Neuronal stem cell (in vitro differentiated cells): ENCODE data around the gene PCGF3.
"Not testable (repeated sequence)": the region's sequence is repeated elsewhere in the genome, so short reads cannot be mapped to it uniquely, and the experiment has no call there.

Experiments used
- DNase-seq: peaks from one replicate; pipeline ENCODE4 v3.0.0-alpha.2; 2013; ENCODE audit warnings: low spot score
- H2AFZ ChIP-seq: one replicate; pipeline ENCODE4 v1.6.1; 2013; ENCODE audit warnings: mild to moderate bottlenecking, low read length, inconsistent platforms
- H2AK5ac ChIP-seq: 2 replicates; pipeline ENCODE4 v1.6.1; 2013; ENCODE audit warnings: low read depth, mild to moderate bottlenecking, inconsistent platforms, low read length, moderate library complexity, mixed read lengths
- H2BK120ac ChIP-seq: 2 replicates; pipeline ENCODE4 v1.6.1; 2013; ENCODE audit warnings: low read depth, mild to moderate bottlenecking, inconsistent platforms, low read length, moderate library complexity, mixed read lengths
- H2BK12ac ChIP-seq: one replicate; pipeline ENCODE4 v1.6.1; 2013; ENCODE audit warnings: low read length, inconsistent platforms
- H2BK15ac ChIP-seq: 2 replicates; pipeline ENCODE4 v1.6.1; 2013; ENCODE audit warnings: mild to moderate bottlenecking, low read length, inconsistent platforms, mixed read lengths
- H2BK5ac ChIP-seq: one replicate; pipeline ENCODE4 v1.6.1; 2013; ENCODE audit warnings: inconsistent platforms, mild to moderate bottlenecking, low read length, moderate library complexity
- H3K14ac ChIP-seq: one replicate; pipeline ENCODE4 v1.6.1; 2013; ENCODE audit warnings: low read length, inconsistent platforms
- H3K18ac ChIP-seq: 2 replicates; pipeline ENCODE4 v1.6.1; 2013; ENCODE audit warnings: low read length, inconsistent platforms
- H3K23ac ChIP-seq: 2 replicates; pipeline ENCODE4 v1.6.1; 2013; ENCODE audit warnings: low read depth, mild to moderate bottlenecking, mixed read lengths, low read length, inconsistent platforms; ENCODE audit not compliant: poor library complexity
- H3K27ac ChIP-seq: replicated peaks from 3 replicates; pipeline ENCODE4 v1.5.1; 2013; ENCODE audit warnings: low read length, inconsistent platforms
- H3K27me3 ChIP-seq, 3 experiments: 2 replicates each; pipeline ENCODE4 v1.6.1; 2013; ENCODE audit warnings: low read length in 3 of 3, mild to moderate bottlenecking in 2 of 3, inconsistent platforms in 1 of 3, low read depth in 1 of 3, mixed read lengths in 1 of 3, moderate library complexity in 1 of 3; ENCODE audit not compliant: control insufficient read depth in 3 of 3, insufficient read depth in 3 of 3
- H3K36me3 ChIP-seq, 2 donors: replicated peaks in 1 of 2; 2 replicates each; pipeline ENCODE4 v1.6.1; 2013; ENCODE audit warnings: low read length in 2 of 2; ENCODE audit not compliant: control insufficient read depth in 2 of 2, insufficient read depth in 2 of 2
- H3K4ac ChIP-seq: 2 replicates; pipeline ENCODE4 v1.6.1; 2013; ENCODE audit warnings: inconsistent platforms, mild to moderate bottlenecking, low read length, moderate library complexity
- H3K4me1 ChIP-seq, 2 donors: 1 replicate in 1 of 2; 2 replicates in 1 of 2; pipeline ENCODE4 v1.6.1; 2013; ENCODE audit warnings: low read length in 2 of 2, low read depth in 1 of 2; ENCODE audit not compliant: control insufficient read depth in 2 of 2, insufficient read depth in 1 of 2
- H3K4me2 ChIP-seq: one replicate; pipeline ENCODE4 v1.6.1; 2013; ENCODE audit warnings: mild to moderate bottlenecking, low read length, inconsistent platforms; ENCODE audit not compliant: insufficient read depth, poor library complexity, severe bottlenecking
- H3K4me3 ChIP-seq, 2 donors: 2 replicates each; pipeline ENCODE4 v1.5.1; 2013; ENCODE audit warnings: low read length in 2 of 2, mild to moderate bottlenecking in 2 of 2, inconsistent platforms in 1 of 2, moderate library complexity in 1 of 2
- H3K79me1 ChIP-seq: one replicate; pipeline ENCODE4 v1.6.1; 2013; ENCODE audit warnings: low read depth, mild to moderate bottlenecking, inconsistent platforms, low read length, moderate library complexity
- H3K9ac ChIP-seq: one replicate; pipeline ENCODE4 v1.6.1; 2013; ENCODE audit warnings: mild to moderate bottlenecking, low read depth, low read length, inconsistent platforms; ENCODE audit not compliant: poor library complexity
- H3K9me3 ChIP-seq, 2 donors: replicated peaks in 1 of 2; 2 replicates each; pipeline versions ENCODE3 to v1.6.1; 2013; ENCODE audit warnings: low read length in 2 of 2, mild to moderate bottlenecking in 2 of 2, inconsistent platforms in 1 of 2, low read depth in 1 of 2, mixed read lengths in 1 of 2, moderate library complexity in 1 of 2; ENCODE audit not compliant: control insufficient read depth in 2 of 2, insufficient read depth in 1 of 2
- H4K8ac ChIP-seq: one replicate; pipeline ENCODE4 v1.6.1; 2013; ENCODE audit warnings: low read depth, mild to moderate bottlenecking, inconsistent platforms, low read length, moderate library complexity
- H4K91ac ChIP-seq: one replicate; pipeline ENCODE4 v1.6.1; 2013; ENCODE audit warnings: low read length, low read depth, mild to moderate bottlenecking, inconsistent platforms; ENCODE audit not compliant: poor library complexity
- WGBS, 2 donors: extraction: QIAGEN DNeasy Blood & Tissue Kit; methylation state at CpG; one replicate each; pipeline ENCODE4 v1.1.7; 2013; ENCODE audit warnings: missing lambda C conversion rate in 2 of 2, mixed read lengths in 1 of 2; ENCODE audit not compliant: insufficient read length in 2 of 2, insufficient replicate concordance in 1 of 2; ENCODE audit errors: extremely low coverage in 2 of 2; 5-methylcytosine and 5-hydroxymethylcytosine counted together

PCGF3 gene

GRCh38 chr4:806979-807378, 101.3 kb downstream of the PCGF3 start:
- H4K91ac ChIP-seq, H3K18ac ChIP-seq, H2AFZ ChIP-seq, H4K8ac ChIP-seq, H2BK5ac ChIP-seq, H3K27ac ChIP-seq, H3K36me3 ChIP-seq, H3K79me1 ChIP-seq, DNase-seq, H3K9me3 ChIP-seq, H3K4me3 ChIP-seq, H3K4me1 ChIP-seq, H2BK120ac ChIP-seq, H3K4ac ChIP-seq, H2BK15ac ChIP-seq, H3K9ac ChIP-seq, H3K4me2 ChIP-seq, H2BK12ac ChIP-seq, H3K27me3 ChIP-seq, H3K14ac ChIP-seq, H2AK5ac ChIP-seq, H3K23ac ChIP-seq: not testable (repeated sequence)
- WGBS, 2 donors: no CpG with 5 or more reads among the region's 4 CpGs

- Histone ChIP-seq H3K27me3 (peaks cover 0 to 7% (median 2%) of the 10 kb centered on the region in 3 experiments), H3K27ac (no peak overlapping the region), H2BK12ac (no peak overlapping the region), H3K9ac (no peak overlapping the region), H2BK120ac (no peak overlapping the region), H2AK5ac (no peak overlapping the region), H3K4me2 (no peak overlapping the region), H2AFZ (no peak overlapping the region), H3K4ac (no peak overlapping the region), H3K9me3 (peaks cover 0 to 2% of the 10 kb centered on the region in 2 donors), H4K91ac (no peak overlapping the region), H4K8ac (no peak overlapping the region), H3K18ac (no peak overlapping the region), H2BK15ac (no peak overlapping the region), H3K4me1 (no peaks in the 10 kb centered on the region), H2BK5ac (no peak overlapping the region), H3K36me3 (no peaks in the 10 kb centered on the region), H3K79me1 (no peaks in the 10 kb centered on the region), H3K23ac (no peak overlapping the region), H3K4me3 (no peak overlapping the region), H3K14ac (no peak overlapping the region)
- DNase-seq: no peak
- WGBS, 2 donors: no CpG with 5 or more reads among the region's 5 CpGs
These were observed 102.2 kb downstream of the PCGF3 start for GRCh38 chr4:807792-808191.

- H4K8ac ChIP-seq: no peak overlapping the region
- peaks cover 0 to 13% (median 7%) of the 10 kb centered on the region in 3 experiments for H3K27me3 ChIP-seq
- H3K4ac ChIP-seq: no peak overlapping the region
- H2AFZ ChIP-seq: no peak overlapping the region
- no peaks in the 10 kb centered on the region for H3K4me1 ChIP-seq
- H3K14ac ChIP-seq: no peak overlapping the region
- 100% methylated on average over 4 of the region's 30 CpGs; no CpG with 5 or more reads in 1 of the 2 donors for WGBS, 2 donors
- H3K4me2 ChIP-seq: no peak overlapping the region
- peak overlapping the region in 1 of 2 donors; percentile 46 for H3K4me3 ChIP-seq
- no peak overlapping the region for H3K23ac ChIP-seq
- no peaks in the 10 kb centered on the region for H3K79me1 ChIP-seq
- no peak overlapping the region for H2AK5ac ChIP-seq
- H2BK5ac ChIP-seq: no peak overlapping the region
- no peak overlapping the region for H4K91ac ChIP-seq
- DNase-seq: no peak
- peaks cover 0 to 2% of the 10 kb centered on the region in 2 donors for H3K9me3 ChIP-seq
- H2BK12ac ChIP-seq: no peak overlapping the region
- H3K9ac ChIP-seq: no peak overlapping the region
- no peak overlapping the region for H2BK15ac ChIP-seq
- H3K18ac ChIP-seq: no peak overlapping the region
- no peak overlapping the region for H3K27ac ChIP-seq
- H3K36me3 ChIP-seq: no peaks in the 10 kb centered on the region
- H2BK120ac ChIP-seq: no peak overlapping the region
These were observed 103.4 kb downstream of the PCGF3 start for GRCh38 chr4:808860-809570.

- Histone ChIP-seq H3K4me1 (no peaks in the 10 kb centered on the region), H3K27me3 (peaks cover 0 to 13% (median 12%) of the 10 kb centered on the region in 3 experiments), H2BK12ac (no peak overlapping the region), H3K27ac (no peak overlapping the region), H3K4me2 (no peak overlapping the region), H2AFZ (no peak overlapping the region), H3K79me1 (no peaks in the 10 kb centered on the region), H2BK15ac (no peak overlapping the region), H2BK5ac (no peak overlapping the region), H3K14ac (no peak overlapping the region), H3K36me3 (no peaks in the 10 kb centered on the region), H3K9ac (no peak overlapping the region), H2BK120ac (no peak overlapping the region), H4K8ac (no peak overlapping the region), H2AK5ac (no peak overlapping the region), H3K9me3 (peaks cover 0 to 2% of the 10 kb centered on the region in 2 donors), H3K18ac (no peak overlapping the region), H3K4ac (no peak overlapping the region), H4K91ac (no peak overlapping the region), H3K4me3 (no peak overlapping the region), H3K23ac (no peak overlapping the region)
- no CpG with 5 or more reads among the region's 10 CpGs for WGBS, 2 donors
- DNase-seq: no peak
These were observed 108.3 kb downstream of the PCGF3 start for GRCh38 chr4:813900-814299.
